GM13976 (cell line): ENCODE data around the gene TSR1.

Experiments used
- DNase-seq: peaks from one replicate; pipeline ENCODE4 v3.0.0; 2012; ENCODE audit warnings: low spot score
- CTCF ChIP-seq: IDR thresholded peaks from 2 replicates; pipeline ENCODE4 v1.5.1; 2012; ENCODE audit warnings: borderline replicate concordance, mild to moderate bottlenecking; ENCODE audit not compliant: insufficient read depth; ENCODE audit errors: extremely low read depth, missing control alignments, control extremely low read depth
- in situ Hi-C: fragments of 300-500 bp; cut with MboI; formaldehyde crosslinking; loops from one replicate; pipeline ENCODE4 v1.12.0; 2022; ENCODE audit warnings: low sequenced_read_pairs, mixed read lengths, inconsistent platforms; ENCODE audit not compliant: unreplicated experiment

Gene TSR1

GRCh38 chr17:2374549-2375285 lies 38.5 kb upstream of the TSR1 start:
- no peak for DNase-seq
- in situ Hi-C loops: no loop called here
- no peak for TF ChIP-seq CTCF

DNA sequence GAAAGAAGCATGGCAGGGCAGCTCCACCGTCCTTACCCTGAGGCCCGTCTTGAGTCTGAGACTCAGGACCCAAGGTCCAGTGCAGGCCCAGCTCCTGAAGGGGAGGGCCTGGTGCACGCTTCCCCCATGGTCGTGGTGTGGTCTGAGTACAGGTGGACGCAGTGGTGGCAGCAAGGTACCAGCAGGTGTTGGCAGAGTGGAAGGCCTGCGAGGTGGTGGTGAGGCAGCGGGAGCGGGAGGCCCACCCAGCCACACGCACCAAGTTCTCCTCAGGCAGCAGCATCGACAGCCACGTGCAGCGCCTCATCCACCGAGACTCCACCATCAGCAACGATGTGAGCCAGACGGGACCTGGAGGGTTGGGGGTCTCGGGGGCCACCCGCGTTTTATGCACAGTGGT lies 36.9 kb upstream of the TSR1 start:
- in situ Hi-C loops: no loop called here
- DNase-seq: no peak
- no peak for TF ChIP-seq CTCF

- no peak for TF ChIP-seq CTCF
- in situ Hi-C loops: no loop called here
Measured at GRCh38 chr17:2372681-2373080, 36.4 kb upstream of the TSR1 start.

DNA sequence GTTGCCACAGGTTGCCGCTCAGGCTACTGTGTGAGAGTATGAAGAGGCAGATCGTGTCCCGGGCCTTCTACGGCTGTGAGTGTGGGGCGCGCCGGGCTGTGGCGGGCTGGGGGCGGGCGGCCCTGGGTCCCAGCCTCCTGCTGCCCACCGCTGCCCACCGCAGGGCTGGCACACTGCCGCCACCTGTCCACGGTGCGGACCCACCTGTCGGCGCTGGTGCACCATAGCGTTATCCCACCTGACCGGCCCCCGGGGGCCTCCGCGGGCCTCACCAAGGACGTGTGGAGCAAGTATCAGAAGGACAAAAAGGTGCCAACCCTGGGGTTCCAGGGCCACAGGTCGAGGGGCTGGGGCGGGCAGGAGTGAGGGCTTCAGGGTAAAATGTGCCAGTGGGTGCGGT lies 35.9 kb upstream of the TSR1 start:
- no peak for DNase-seq
- in situ Hi-C loops: no loop called here
- TF ChIP-seq CTCF: no peak

More at GRCh38 chr17:2372681-2373080, 36.4 kb upstream of the TSR1 start:
- DNase-seq: no peak

- no peak for TF ChIP-seq CTCF
- DNase-seq: no peak
- in situ Hi-C loops: no loop called here
Measured at GRCh38 chr17:2371183-2372130, 35.2 kb upstream of the TSR1 start.

DNA sequence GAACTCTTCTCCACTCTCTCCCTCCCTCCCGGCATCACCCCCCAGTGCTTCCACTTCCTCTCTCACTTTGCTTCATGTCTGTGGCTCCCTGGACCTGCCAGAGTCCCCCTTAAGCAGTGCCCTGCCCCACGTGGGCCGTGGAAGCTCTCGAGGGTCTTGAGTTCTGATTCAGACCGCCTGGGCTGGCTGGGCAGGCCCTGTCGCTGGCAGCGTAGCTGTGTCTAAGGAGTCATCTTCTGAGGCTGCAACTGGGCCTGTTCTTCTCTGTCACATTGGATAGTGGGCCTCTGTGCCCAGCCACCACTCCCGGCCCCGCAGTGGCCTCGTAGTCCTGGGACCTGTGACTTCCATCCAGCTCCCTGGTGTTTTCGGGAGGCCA lies 33.9 kb upstream of the TSR1 start:
- no peak for DNase-seq
- in situ Hi-C loops: no loop called here
- no peak for TF ChIP-seq CTCF
